Left forelimb (tissue), 1 donor: Measurements from ENCODE around the gene TCERG1L.

Source experiments
- DNase-seq: peaks from one replicate; pipeline ENCODE4 v3.0.0-alpha.2; 2018; ENCODE audit warnings: low spot score

The TCERG1L gene

DNA sequence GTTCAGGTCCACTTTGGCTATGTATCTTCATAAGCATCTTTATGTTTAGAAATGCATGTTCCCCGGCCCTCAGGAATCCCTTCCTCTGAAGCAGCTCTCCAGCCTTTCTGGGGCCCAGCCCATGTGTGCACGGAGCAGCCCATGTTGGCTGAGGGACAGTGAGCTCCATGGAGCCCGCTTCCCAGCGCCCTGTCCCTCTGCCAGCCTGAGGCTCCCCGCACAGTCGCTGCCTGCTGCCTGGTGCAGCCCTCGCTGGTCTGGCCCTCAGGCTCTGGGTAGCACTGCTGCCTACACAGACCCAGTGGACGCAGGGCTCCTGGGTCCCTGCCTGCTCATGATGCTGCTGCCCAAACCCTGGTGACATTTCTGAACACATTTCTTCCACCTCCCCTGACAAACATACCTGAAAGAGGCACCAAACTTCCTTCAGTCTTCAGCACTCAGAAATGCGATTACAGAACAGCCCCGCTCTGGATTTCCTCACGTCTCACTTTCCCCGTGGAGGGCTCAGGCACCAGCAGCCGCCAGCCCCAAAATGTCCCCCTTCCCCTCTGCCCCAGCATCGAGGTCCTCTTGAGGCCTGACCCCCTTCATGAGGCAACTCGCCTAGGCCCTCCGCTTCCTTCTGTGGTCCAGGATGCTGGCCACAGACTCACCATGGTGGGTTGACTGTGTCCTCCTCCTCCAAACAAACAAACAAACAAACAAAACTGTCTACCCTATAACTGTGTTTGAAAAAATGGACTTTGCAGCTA is 5.0 kb upstream of the TCERG1L start:
- DNase-seq, result no peak

GRCh38 chr10:131315344-131315743 is 3.8 kb upstream of the TCERG1L start:
- DNase-seq, result no peak

DNA sequence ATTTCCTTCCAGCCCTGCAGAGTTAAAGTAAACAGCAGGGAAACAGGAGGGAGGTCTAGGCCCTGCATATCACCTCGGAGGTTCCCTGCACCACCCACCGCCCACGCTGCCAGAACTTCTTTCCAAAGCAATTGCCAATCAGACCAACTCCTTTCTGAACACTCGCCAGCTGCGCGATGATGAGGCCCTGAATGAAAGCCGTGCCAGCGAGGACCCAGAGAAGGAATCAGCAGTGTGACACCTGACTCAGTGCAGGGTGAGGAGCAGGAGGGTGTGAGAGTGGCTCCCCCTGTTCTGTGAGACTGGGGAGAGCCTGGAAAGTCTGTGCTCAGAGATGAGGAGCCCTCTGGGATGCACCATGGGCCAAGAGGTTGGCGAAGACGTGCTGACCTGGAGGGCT is 3.3 kb upstream of the TCERG1L start:
- no peak for DNase-seq

DNA sequence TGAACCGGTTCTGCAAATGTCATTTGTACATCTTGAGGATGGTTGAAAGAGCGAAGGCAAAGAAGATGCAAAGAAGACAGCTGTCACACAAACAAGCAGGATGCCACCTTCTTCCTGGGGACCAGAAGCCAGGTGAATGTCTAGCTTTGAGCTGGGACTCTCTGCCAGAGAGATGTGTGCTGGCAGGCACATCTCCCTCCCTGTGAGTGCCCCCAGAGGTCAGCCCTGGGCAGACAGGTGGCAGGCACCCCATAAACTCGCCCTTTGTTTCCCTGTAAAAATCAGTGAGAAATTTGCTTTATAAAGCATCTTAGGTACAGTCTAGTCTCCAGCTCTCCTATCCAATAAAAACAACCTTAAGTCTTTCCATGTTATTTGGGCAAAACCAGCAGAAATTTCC is 2.6 kb upstream of the TCERG1L start:
- DNase-seq, result no peak

GRCh38 chr10:131313377-131313776 is 1.9 kb upstream of the TCERG1L start:
- DNase-seq, result no peak

DNA sequence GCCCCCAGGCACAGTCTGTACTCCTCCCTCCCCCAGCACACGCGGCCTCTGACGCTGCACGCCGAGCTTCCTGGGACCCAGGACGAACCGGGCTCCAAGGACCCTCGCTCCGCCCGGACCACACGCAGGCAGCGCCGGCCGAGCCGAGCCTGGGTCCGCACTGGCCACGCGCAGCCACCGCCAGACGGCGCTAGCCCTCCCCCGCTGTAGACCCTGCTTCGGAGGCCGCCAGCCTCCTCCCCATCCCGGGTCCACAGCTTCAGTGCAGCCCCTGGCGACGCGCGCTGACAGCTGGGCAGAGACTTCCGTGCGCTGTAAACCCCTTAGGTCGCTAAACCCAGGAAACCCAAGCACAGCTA is 936 bp upstream of the TCERG1L start:
- peak; percentile 73 for DNase-seq

DNA sequence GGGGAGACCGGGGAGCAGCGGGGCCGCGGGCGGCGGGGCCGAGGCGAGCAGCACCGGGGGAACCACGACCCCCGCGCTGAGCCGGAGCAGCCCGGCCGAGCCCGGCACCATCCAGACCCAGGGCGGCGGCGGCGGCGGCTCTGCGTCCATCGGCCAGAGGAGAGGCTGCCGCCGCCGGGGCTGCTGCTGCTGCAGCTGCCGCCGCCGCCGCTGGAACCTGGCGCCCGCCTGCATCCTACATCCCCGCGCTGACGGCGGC is 190 bp downstream of the TCERG1L start:
- no peak for DNase-seq

DNA sequence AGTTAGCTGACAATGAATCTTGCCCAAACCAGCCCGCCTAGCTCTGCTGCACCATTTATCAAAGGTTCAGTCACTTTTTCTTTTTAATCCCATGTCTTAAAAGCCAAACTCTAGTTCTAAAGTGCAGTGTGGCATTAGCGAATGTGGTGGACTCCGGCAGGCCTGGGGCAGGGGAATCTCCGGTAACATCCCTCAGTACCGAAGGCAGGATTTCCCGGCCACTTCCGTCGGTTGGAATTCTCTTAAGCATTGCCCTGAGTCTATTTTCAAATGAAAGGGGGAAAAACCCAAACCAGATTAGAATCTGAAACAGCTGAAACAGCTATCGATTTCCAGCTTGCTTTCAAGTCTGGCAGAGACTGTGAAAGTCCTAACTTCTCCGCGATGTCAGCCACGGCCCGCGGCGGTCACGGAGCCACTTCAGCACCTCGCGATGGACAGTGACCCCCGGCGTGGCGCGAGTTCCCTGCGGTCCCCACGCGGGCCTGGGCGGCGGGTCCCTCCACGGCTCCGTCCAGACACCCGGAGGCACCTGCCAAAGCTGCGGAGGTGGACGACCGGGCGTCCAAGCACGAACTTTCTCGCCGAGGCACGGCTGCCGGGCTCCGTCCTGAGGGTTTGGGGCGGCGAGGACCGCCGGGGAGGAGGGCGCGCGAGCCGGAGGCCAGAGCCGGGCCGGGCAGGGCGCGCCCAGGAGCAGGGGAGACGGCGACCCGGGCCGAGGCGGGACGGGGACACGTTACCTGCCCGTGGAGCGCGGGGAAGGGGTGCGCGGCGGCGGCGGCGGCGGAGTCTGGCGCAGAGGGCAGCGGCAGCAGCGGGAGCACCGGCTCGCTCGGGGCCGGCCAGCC is 745 bp downstream of the TCERG1L start:
- no peak for DNase-seq

DNA sequence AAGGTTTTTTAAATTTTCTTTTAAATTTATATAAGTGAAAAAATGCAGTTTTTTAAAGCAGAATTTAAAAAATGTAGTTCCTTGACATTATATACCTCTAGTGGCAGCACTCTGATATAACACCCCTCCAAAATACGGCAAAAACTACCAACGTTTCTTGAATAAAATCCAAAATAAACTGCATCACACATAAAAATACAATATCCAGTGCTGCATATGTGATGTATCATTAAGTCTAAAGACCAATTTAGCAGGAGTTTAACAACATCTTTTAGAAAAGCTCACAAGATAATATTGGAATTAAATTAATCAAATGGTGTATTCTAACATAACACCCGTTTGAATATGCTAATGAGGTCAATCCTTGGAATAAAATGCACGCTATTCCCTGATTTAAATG is 1.4 kb downstream of the TCERG1L start:
- no peak for DNase-seq

DNA sequence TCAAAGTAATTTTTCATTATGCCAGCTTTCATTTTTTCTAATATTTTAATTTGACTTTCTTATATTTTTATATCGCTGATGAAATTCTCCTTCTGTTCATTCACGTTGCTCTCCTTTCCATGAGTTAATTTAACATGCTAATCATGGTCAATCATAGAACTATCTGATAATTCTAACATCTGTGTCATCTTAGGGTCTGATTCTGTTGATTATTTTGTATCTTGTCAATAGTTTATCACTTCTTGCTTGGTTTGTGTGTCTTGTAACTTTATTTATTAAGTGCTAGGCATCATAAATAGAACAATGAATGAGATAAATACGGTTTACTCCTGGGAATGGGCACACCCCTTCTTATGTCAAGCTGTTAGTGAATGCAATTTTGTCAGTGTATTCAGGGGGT is 11.0 kb downstream of the TCERG1L start:
- no peak for DNase-seq

GRCh38 chr10:131290781-131291180 is 20.7 kb downstream of the TCERG1L start:
- no peak for DNase-seq

DNA sequence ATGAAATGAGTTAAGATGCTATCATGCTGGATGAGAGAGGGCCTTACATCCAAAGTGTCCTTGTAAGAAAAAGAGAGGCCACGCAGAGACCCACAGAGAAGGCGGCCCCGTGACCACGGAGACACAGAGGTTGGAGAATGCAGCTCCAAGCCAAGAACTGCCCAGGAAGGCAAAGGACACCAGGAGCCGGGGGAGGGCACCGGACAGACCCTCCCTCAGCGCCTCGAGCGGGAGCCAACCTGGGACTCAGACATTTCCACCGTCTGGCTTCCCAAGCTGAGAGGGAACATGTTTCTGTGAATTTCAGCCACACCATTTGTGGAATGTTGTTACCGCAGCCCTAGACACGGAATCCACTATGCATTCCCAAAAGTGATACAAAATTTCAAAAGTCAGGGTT is 22.9 kb downstream of the TCERG1L start:
- no peak for DNase-seq

- no peak for DNase-seq
Observed at GRCh38 chr10:131282961-131283360, 28.6 kb downstream of the TCERG1L start.

DNA sequence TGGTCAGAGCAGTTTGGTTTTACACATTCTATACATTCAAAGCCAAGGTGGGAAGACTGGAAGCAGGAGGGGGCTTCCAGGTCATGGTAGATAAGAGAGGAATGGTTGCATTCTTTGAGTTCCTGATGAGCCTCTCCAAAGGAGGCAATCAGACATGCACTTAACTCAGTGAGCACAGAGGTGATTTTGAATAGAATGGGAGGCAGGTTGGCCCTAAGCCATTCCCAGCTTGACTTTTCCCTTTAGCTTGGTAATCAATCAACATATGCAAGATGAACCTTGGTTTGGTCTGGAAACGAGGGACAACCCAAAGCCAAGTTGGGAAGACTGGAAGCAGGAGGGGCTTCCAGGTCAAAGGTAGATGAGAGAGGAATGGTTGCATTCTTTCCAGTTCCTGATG is 31.4 kb downstream of the TCERG1L start:
- DNase-seq, result no peak

- no peak for DNase-seq
Observed at GRCh38 chr10:131279516-131279915, 32.0 kb downstream of the TCERG1L start.

DNA sequence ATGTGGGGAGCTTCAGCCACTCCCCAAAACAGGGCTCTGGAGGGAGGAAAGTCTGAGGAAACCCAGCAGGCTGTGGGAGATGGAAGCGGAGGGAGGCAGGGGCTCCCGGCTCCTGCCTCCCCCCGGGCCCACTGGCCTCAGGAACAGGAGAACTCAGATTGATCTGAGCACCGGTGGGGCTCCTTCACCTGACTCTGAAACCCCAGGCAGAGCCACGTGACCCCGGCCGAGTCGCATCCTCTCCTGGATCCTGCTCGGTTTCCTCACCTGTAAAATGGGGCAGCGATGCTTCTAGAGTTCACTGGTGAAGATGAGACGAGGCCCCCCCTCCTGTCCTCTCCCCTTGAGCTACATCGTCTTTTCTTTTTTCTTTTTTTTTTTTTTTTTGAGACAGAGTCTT is 33.6 kb downstream of the TCERG1L start:
- DNase-seq, result no peak

GRCh38 chr10:131277278-131277677 is 34.2 kb downstream of the TCERG1L start:
- DNase-seq, result no peak

- DNase-seq, result no peak
Observed at GRCh38 chr10:131275691-131276090, 35.8 kb downstream of the TCERG1L start.

DNA sequence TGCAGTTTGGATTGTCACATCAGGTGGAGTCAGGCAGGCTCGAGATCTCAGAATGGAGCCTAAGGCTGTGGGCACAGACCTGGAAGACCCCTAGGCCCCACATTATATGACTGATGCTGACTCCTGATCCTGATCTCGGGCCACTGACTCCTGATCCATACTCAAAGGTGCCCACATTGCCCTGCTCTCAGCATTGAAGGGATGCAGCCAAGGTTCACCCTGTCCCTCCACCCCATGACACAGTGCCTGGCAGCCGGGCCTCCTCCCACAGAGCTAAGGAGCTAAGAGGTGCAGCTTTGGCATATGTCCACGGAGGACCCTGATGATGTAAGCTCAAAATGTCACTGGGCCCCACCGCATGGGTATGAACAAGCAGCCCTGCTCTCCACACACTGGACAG is 36.6 kb downstream of the TCERG1L start:
- DNase-seq, result no peak

DNA sequence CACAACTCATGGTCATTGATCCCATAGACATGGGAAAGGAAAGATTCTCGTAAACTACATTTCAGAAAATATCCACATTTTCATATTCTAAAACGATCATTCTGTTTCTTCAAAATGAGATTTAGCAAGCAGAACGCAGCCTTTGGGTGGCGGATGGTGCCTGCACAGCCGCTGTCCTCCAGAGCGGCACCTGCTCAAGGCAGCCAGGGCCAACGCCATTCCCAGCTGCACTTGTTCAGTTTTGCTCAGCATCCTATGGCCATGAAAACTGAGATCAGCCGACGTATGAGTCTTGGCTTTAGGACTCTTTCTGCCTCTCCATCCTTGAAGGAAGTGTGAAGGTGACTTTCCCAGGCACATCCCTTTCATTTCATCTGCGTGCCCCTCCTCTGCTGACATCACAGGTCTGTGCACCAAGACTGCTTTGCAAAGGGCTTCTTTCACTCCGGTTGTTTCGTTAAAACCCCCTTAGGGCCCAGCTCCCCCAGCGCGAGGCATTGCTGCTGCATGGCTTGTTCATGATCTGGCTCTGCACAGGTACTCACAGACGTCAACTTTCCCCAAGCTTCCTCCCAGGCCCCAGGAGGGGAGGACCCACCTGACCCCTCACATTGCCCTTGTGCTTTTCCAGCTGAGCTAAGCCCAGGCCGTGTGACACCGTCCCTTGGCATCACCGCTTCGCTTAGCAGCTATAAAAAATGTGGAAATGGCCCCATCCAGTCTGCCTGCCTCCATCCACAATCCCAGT is 37.2 kb downstream of the TCERG1L start:
- no peak for DNase-seq

- DNase-seq, result no peak
Observed at GRCh38 chr10:131273476-131273875, 38.0 kb downstream of the TCERG1L start.

- DNase-seq, result no peak
Observed at GRCh38 chr10:131272897-131273451, 38.5 kb downstream of the TCERG1L start.

DNA sequence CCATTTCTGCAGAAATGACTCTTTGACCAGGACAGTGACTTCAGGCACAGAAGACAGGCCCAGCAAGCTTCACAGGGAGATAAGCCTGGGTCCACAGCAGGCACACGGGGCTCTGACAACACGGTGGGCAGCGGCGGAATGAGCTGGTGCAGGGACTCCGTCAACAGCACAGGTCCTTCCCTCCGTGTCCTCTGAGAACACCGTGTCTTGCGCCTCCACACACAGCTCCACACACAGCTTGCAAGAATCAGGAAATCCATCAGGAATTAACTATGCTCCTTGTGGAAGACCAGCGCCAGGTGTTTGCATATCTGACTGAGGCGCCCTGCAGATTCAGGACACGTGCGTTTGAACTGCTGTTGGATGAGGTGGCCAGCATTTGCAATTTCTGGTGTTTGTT is 39.6 kb downstream of the TCERG1L start:
- no peak for DNase-seq
